HG02884 (cell line): ENCODE measurements around the gene SLC16A7.

Source experiments
- ATAC-seq: cut with Tn5 transposase; IDR thresholded peaks from one replicate; pipeline ENCODE4 v1.9.1; 2021; ENCODE audit warnings: mild to moderate bottlenecking, moderate library complexity; ENCODE audit not compliant: unreplicated experiment

SLC16A7 gene

GRCh38 chr12:59620326-59620725 lies 24.5 kb downstream of the SLC16A7 start:
- peak; percentile 32 for ATAC-seq

GRCh38 chr12:59624732-59625460 lies 29.1 kb downstream of the SLC16A7 start:
- ATAC-seq = no peak

GRCh38 chr12:59626382-59626781 lies 30.6 kb downstream of the SLC16A7 start:
- no peak for ATAC-seq

- ATAC-seq = peak; percentile 61
Observed at GRCh38 chr12:59627582-59627981, 31.8 kb downstream of the SLC16A7 start.

- ATAC-seq = no peak
Observed at GRCh38 chr12:59629890-59630289, 34.1 kb downstream of the SLC16A7 start.

- ATAC-seq = no peak
Observed at GRCh38 chr12:59632408-59632807, 36.6 kb downstream of the SLC16A7 start.

- no peak for ATAC-seq
Observed at GRCh38 chr12:59634254-59634653, 38.4 kb downstream of the SLC16A7 start.

- peak; percentile 59 for ATAC-seq
Observed at GRCh38 chr12:59636945-59637691, 41.3 kb downstream of the SLC16A7 start.

GRCh38 chr12:59637692-59638070 lies 41.9 kb downstream of the SLC16A7 start:
- no peak for ATAC-seq

- ATAC-seq = no peak
Observed at GRCh38 chr12:59643550-59643949, 47.7 kb downstream of the SLC16A7 start.

- ATAC-seq = no peak
Observed at GRCh38 chr12:59645242-59645641, 49.4 kb downstream of the SLC16A7 start.

- no peak for ATAC-seq
Observed at GRCh38 chr12:59646636-59647035, 50.8 kb downstream of the SLC16A7 start.

- ATAC-seq = no peak
Observed at GRCh38 chr12:59649203-59649602, 53.4 kb downstream of the SLC16A7 start.

- peak; percentile 46 for ATAC-seq
Observed at GRCh38 chr12:59650588-59651228, 54.9 kb downstream of the SLC16A7 start.

GRCh38 chr12:59651229-59651920 lies 55.5 kb downstream of the SLC16A7 start:
- ATAC-seq = peak; percentile 26

GRCh38 chr12:59652130-59652529 lies 56.3 kb downstream of the SLC16A7 start:
- no peak for ATAC-seq

- ATAC-seq = no peak
Observed at GRCh38 chr12:59654061-59654460, 58.2 kb downstream of the SLC16A7 start.

GRCh38 chr12:59657266-59657665 lies 61.4 kb downstream of the SLC16A7 start:
- no peak for ATAC-seq

- no peak for ATAC-seq
Observed at GRCh38 chr12:59657711-59658110, 61.9 kb downstream of the SLC16A7 start.

- no peak for ATAC-seq
Observed at GRCh38 chr12:59660148-59660547, 64.3 kb downstream of the SLC16A7 start.

GRCh38 chr12:59660921-59661597 lies 65.2 kb downstream of the SLC16A7 start:
- ATAC-seq = no peak
